OCI-LY1 (cell line): ENCODE measurements around the gene AGBL1.

Source experiments
- H2AFZ ChIP-seq: fragments of 200-600 bp; sonication (generic), shearing (Covaris generic); 2 replicates; pipeline ENCODE4 v1.6.0; 2014; ENCODE audit warnings: antibody characterized with exemption, mild to moderate bottlenecking, low read length
- H3F3A ChIP-seq: fragments of 200-600 bp; sonication (generic), shearing (Covaris generic); 2 replicates; pipeline ENCODE4 v1.6.0; 2014; ENCODE audit warnings: mild to moderate bottlenecking, antibody characterized with exemption, low read length, moderate library complexity; ENCODE audit not compliant: insufficient read depth
- H3K27ac ChIP-seq: fragments of 200-600 bp; sonication (generic); 2 replicates; pipeline ENCODE4 v1.5.1; 2014; ENCODE audit warnings: low read length, mixed run types, mild to moderate bottlenecking, low read depth; ENCODE audit not compliant: poor library complexity, severe bottlenecking
- H3K27me3 ChIP-seq: fragments of 200-600 bp; sonication (generic); 2 replicates; pipeline ENCODE4 v1.6.0; 2014; ENCODE audit warnings: antibody characterized with exemption, mild to moderate bottlenecking, low read length, moderate library complexity; ENCODE audit not compliant: insufficient read depth
- H3K36me3 ChIP-seq: fragments of 200-600 bp; sonication (generic); 2 replicates; pipeline ENCODE4 v1.6.1; 2014; ENCODE audit warnings: mild to moderate bottlenecking, antibody characterized with exemption, low read length, moderate library complexity, mixed read lengths; ENCODE audit not compliant: insufficient read depth
- H3K4me1 ChIP-seq: fragments of 200-600 bp; sonication (generic); 2 replicates; pipeline ENCODE4 v1.5.1; 2014; ENCODE audit warnings: mild to moderate bottlenecking, low read length, moderate library complexity; ENCODE audit not compliant: insufficient read depth, severe bottlenecking
- H3K4me2 ChIP-seq: fragments of 200-600 bp; sonication (generic), shearing (Covaris generic); 2 replicates; pipeline ENCODE4 v1.6.1; 2014; ENCODE audit warnings: low read length
- H3K4me3 ChIP-seq: fragments of 200-600 bp; sonication (generic); 2 replicates; pipeline ENCODE4 v1.5.1; 2014; ENCODE audit warnings: low read length, low read depth, mild to moderate bottlenecking, mixed read lengths; ENCODE audit not compliant: poor library complexity, severe bottlenecking
- H3K79me2 ChIP-seq: fragments of 200-600 bp; shearing (Covaris generic); 2 replicates; pipeline ENCODE4 v1.6.1; 2016; ENCODE audit warnings: mixed run types, low read length, mixed read lengths; ENCODE audit not compliant: insufficient read depth
- H3K9ac ChIP-seq: fragments of 200-600 bp; sonication (generic), shearing (Covaris generic); 2 replicates; pipeline ENCODE4 v1.6.1; 2014; ENCODE audit warnings: mild to moderate bottlenecking, low read length, mixed read lengths
- H3K9me2 ChIP-seq: fragments of 200-600 bp; sonication (generic), shearing (Covaris generic); 2 replicates; pipeline ENCODE4 v1.6.1; 2014; ENCODE audit warnings: low read depth, mild to moderate bottlenecking, low read length, mixed read lengths
- H3K9me3 ChIP-seq: fragments of 200-600 bp; shearing (Covaris generic); 2 replicates; pipeline ENCODE4 v1.6.1; 2014; ENCODE audit warnings: low read length, mixed read lengths
- H4K20me1 ChIP-seq: fragments of 200-600 bp; sonication (generic), shearing (Covaris generic); 2 replicates; pipeline ENCODE4 v1.6.0; 2016; ENCODE audit warnings: mild to moderate bottlenecking, low read length; ENCODE audit not compliant: insufficient read depth
- CTCF ChIP-seq: fragments of 200-600 bp; sonication (generic), shearing (Covaris generic); IDR thresholded peaks from 2 replicates; pipeline ENCODE4 v1.5.1; 2017; ENCODE audit warnings: mild to moderate bottlenecking, antibody characterized with exemption, low read length, moderate library complexity, mixed read lengths
- EZH2 ChIP-seq: fragments of 200-600 bp; sonication (generic), shearing (Covaris generic); IDR thresholded peaks from 2 replicates; pipeline ENCODE4 v1.8.0; 2017; ENCODE audit warnings: borderline replicate concordance, mixed run types, mild to moderate bottlenecking, antibody characterized with exemption, low read length, moderate library complexity, mixed read lengths

Gene AGBL1

DNA sequence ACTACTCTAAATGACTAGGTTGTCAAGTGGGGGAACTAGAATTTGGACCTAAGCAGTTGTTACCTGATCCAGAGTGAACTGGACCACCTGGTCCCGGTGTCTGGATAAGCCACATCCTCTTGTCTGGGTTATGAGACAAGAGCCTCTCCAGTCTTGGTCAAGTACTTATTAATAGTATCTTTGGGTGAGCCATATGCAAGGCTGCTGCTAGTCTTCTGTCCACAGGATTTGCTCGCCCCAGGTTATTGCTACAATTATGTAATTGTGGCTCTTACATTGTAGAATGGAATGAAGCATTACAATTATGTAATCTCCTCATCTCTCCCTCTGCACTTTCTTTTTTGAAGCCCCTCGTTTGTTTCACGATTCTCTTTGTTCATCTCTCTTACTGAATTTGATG lies 24.0 kb upstream of the AGBL1 start:
- Histone ChIP-seq H4K20me1 (no peaks in the 10 kb centered on the region), H3K4me1 (no peaks in the 10 kb centered on the region), H3K9me3 (no peaks in the 10 kb centered on the region), H3K27me3 (peaks cover 2% of the 10 kb centered on the region; the same call in 1 of the 2 replicates), H3K4me3 (no peak overlapping the region), H3K9me2 (no peaks in the 10 kb centered on the region), H3F3A (no peaks in the 10 kb centered on the region), H3K9ac (no peak overlapping the region), H3K4me2 (no peak overlapping the region), H3K27ac (no peak overlapping the region), H2AFZ (no peak overlapping the region), H3K79me2 (no peaks in the 10 kb centered on the region), H3K36me3 (no peaks in the 10 kb centered on the region)
- TF ChIP-seq EZH2 (no peak), CTCF (no peak)

DNA sequence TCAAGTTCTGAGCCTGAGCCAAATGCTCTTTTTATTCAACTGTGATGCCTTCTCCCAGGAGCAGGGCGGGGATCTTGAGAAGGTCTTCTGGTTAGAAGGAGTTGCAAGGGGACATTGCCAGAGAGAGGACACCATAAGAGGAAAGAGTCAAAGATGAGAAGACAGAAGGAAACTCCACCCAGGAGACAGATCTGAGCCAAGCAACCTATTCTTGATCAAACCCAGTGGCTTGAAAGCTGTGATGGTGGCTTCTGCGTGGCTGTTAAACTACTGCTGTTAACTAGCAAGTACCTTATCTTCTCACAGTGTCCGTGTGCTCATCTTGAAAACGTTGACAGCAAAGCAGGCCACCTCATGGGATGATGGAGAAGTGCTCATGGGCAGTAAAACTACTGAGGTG lies 19.8 kb upstream of the AGBL1 start:
- Histone ChIP-seq H3K36me3 (no peaks in the 10 kb centered on the region), H3K9ac (no peak overlapping the region), H3K4me1 (no peaks in the 10 kb centered on the region), H2AFZ (no peak overlapping the region), H3K4me2 (no peak overlapping the region), H3K79me2 (no peaks in the 10 kb centered on the region), H4K20me1 (no peaks in the 10 kb centered on the region), H3K27me3 (no peaks in the 10 kb centered on the region; the same call in 1 of the 2 replicates), H3K9me3 (no peaks in the 10 kb centered on the region), H3K27ac (no peak overlapping the region), H3K4me3 (no peak overlapping the region), H3K9me2 (no peaks in the 10 kb centered on the region), H3F3A (no peaks in the 10 kb centered on the region)
- no peak for TF ChIP-seq CTCF
- TF ChIP-seq EZH2: no peak

DNA sequence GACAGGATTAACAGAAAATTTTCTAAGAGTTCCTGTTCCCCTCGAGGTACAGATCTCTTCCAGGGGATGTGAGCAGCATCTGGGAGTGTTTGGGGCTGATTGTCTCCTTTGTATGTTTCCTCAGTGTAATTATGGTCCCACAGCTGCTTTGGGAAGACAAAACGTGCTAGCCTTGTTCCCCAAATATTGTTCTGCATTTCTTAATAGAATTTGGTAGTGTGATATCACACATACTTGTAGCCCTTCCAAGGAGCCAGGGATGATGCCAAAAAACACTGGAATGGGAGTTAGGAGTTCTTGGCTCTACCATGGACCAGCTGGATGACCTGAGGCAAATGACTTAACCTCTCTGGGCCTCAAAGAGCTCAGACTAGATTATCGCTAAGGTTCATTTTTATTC lies 19.0 kb upstream of the AGBL1 start:
- H3K27me3 ChIP-seq: no peaks in the 10 kb centered on the region; the same call in 1 of the 2 replicates
- H3K9ac ChIP-seq: no peak overlapping the region
- H3K9me2 ChIP-seq: no peaks in the 10 kb centered on the region
- no peaks in the 10 kb centered on the region for H3K9me3 ChIP-seq
- H2AFZ ChIP-seq: no peak overlapping the region
- no peaks in the 10 kb centered on the region for H3K79me2 ChIP-seq
- no peaks in the 10 kb centered on the region for H3K4me1 ChIP-seq
- no peak for TF ChIP-seq CTCF
- H3K4me3 ChIP-seq: no peak overlapping the region
- no peaks in the 10 kb centered on the region for H3F3A ChIP-seq
- no peak overlapping the region for H3K4me2 ChIP-seq
- H3K27ac ChIP-seq: no peak overlapping the region
- no peaks in the 10 kb centered on the region for H3K36me3 ChIP-seq
- no peaks in the 10 kb centered on the region for H4K20me1 ChIP-seq
